HCT116 (cell line): ENCODE results near the gene HRH3. TPM values are rescaled to one million over a fixed set of nuclear protein-coding genes. Genes with fewer than 3 reads are reported as not detected.

Source experiments
- ATAC-seq: fragments of 200-7000 bp; cut with Tn5 transposase; 2 replicates; pipeline ENCODE4 v1.9.1; 2020; ENCODE audit warnings: mild to moderate bottlenecking, moderate library complexity
- BruUV-seq: library from RNA; stranded (reverse); fragments of 400-500 nt; replicated peaks from 2 replicates; lab custom pipeline; 2021; lab: Mats Ljungman, UMichigan
- CTCF ChIA-PET: fragments of 300-600 bp; sonication (Branson Sonifier 250); formaldehyde crosslinking; loops from one replicate; lab custom pipeline; 2021; ENCODE audit warnings: antibody characterized with exemption; lab: Charles Lee
- POLR2A ChIA-PET: fragments of 300-600, 350-600 bp; sonication (Branson Sonifier 250); formaldehyde crosslinking; loops from one replicate; lab custom pipeline; 2021; ENCODE audit warnings: antibody characterized with exemption; lab: Charles Lee
- RAD21 ChIA-PET, 2 experiments: fragments of 300-600 bp; sonication (Branson Sonifier 250); formaldehyde crosslinking; loops; one replicate each; lab custom pipeline; 2023; ENCODE audit warnings: low total read pairs in 2 of 2; ENCODE audit not compliant: uncharacterized antibody in 2 of 2, unreplicated experiment in 2 of 2, low non-redundant PET in 1 of 2; lab: Charles Lee
- DNase-seq: peaks from one replicate; pipeline ENCODE4 v3.0.0-alpha.2; 2010; ENCODE audit warnings: low read depth, low spot score
- H2AFZ ChIP-seq: fragments of 200-600 bp; shearing (Covaris generic), sonication (generic); 2 replicates; pipeline ENCODE4 v1.6.1; 2017; ENCODE audit warnings: low read depth, mixed run types, mixed read lengths, antibody characterized with exemption, low read length; ENCODE audit not compliant: poor library complexity, severe bottlenecking
- H3K27ac ChIP-seq: 2 replicates; pipeline ENCODE4 v1.5.1; 2012; ENCODE audit warnings: low read depth, low read length
- H3K27me3 ChIP-seq: fragments of 200-600 bp; sonication (generic); 2 replicates; pipeline ENCODE4 v1.6.1; 2016; ENCODE audit warnings: mixed run types, low read length, mixed read lengths; ENCODE audit not compliant: insufficient read depth
- H3K36me3 ChIP-seq, 2 experiments: fragments of 200-500 bp in 1 of 2; fragments of 200-600 bp in 1 of 2; sonication (Bioruptor generic) in 1 of 2; sonication (generic) in 1 of 2; 2 replicates each; pipeline versions ENCODE4 v1.5.1 to v1.6.1; 2014 to 2016; ENCODE audit warnings: low read length in 2 of 2, inconsistent platforms in 1 of 2, mixed read lengths in 1 of 2, mixed run types in 1 of 2; ENCODE audit not compliant: insufficient read depth in 2 of 2, control insufficient read depth in 1 of 2
- H3K4me1 ChIP-seq, 2 experiments: fragments of 200-600 bp in 1 of 2; sonication (generic) in 1 of 2; 2 replicates each; pipeline versions ENCODE4 v1.5.1 to v1.6.1; 2012 to 2017; ENCODE audit warnings: low read length in 2 of 2, inconsistent platforms in 1 of 2, mild to moderate bottlenecking in 1 of 2, mixed read lengths in 1 of 2, mixed run types in 1 of 2, moderate library complexity in 1 of 2; ENCODE audit not compliant: insufficient read depth in 2 of 2, control insufficient read depth in 1 of 2
- H3K4me2 ChIP-seq: fragments of 200-600 bp; sonication (generic); 2 replicates; pipeline ENCODE4 v1.6.1; 2017; ENCODE audit warnings: mixed run types, low read length, mixed read lengths
- H3K4me3 ChIP-seq, 2 experiments: fragments of 200-600 bp in 1 of 2; sonication (generic) in 1 of 2; replicated peaks in 1 of 2; 2 replicates each; pipeline ENCODE4 v1.5.1; 2011 to 2016; ENCODE audit warnings: low read length in 2 of 2, control low read depth in 1 of 2, low read depth in 1 of 2, mild to moderate bottlenecking in 1 of 2, mixed read lengths in 1 of 2, mixed run types in 1 of 2
- H3K79me2 ChIP-seq: fragments of 200-600 bp; sonication (generic); 2 replicates; pipeline ENCODE4 v1.6.1; 2017; ENCODE audit warnings: mild to moderate bottlenecking, mixed run types, low read length, moderate library complexity, mixed read lengths; ENCODE audit not compliant: insufficient read depth
- H3K9ac ChIP-seq: fragments of 200-600 bp; sonication (generic); 2 replicates; pipeline ENCODE4 v1.6.1; 2016; ENCODE audit warnings: low read length, mixed read lengths
- H3K9me2 ChIP-seq: fragments of 200-600 bp; sonication (generic), shearing (Covaris generic); 2 replicates; pipeline ENCODE4 v1.6.1; 2017; ENCODE audit warnings: mixed run types, mild to moderate bottlenecking, moderate library complexity; ENCODE audit not compliant: insufficient read depth
- H3K9me3 ChIP-seq, 2 experiments: fragments of 200-500 bp in 1 of 2; fragments of 200-600 bp in 1 of 2; sonication (Bioruptor generic) in 1 of 2; sonication (generic) in 1 of 2; 2 replicates each; pipeline ENCODE4 v1.6.1; 2014 to 2017; ENCODE audit warnings: low read length in 2 of 2, mixed read lengths in 2 of 2, inconsistent platforms in 1 of 2, low read depth in 1 of 2, mild to moderate bottlenecking in 1 of 2, mixed run types in 1 of 2, moderate library complexity in 1 of 2; ENCODE audit not compliant: control insufficient read depth in 1 of 2, insufficient read depth in 1 of 2
- H4K20me1 ChIP-seq: fragments of 200-600 bp; sonication (generic), shearing (Covaris generic); 2 replicates; pipeline ENCODE4 v1.6.1; 2017; ENCODE audit warnings: mixed run types, mild to moderate bottlenecking, moderate library complexity; ENCODE audit not compliant: insufficient read depth
- CBX3 ChIP-seq: IDR thresholded peaks from 2 replicates; pipeline ENCODE4 v1.6.1; 2012; ENCODE audit warnings: low read depth
- CEBPB ChIP-seq: IDR thresholded peaks from 2 replicates; pipeline ENCODE4 v1.6.1; 2012; ENCODE audit warnings: low read depth
- CTCF ChIP-seq, 3 experiments: fragments of 200-600 bp in 1 of 3; sonication (generic) in 1 of 3; IDR thresholded peaks in 2 of 3; conservative IDR thresholded peaks in 1 of 3; 2 replicates each; pipeline ENCODE4 v1.5.1; 2012 to 2017; ENCODE audit warnings: low read depth in 2 of 3, low read length in 2 of 3, antibody characterized with exemption in 1 of 3, borderline replicate concordance in 1 of 3, control low read depth in 1 of 3, mild to moderate bottlenecking in 1 of 3, mixed read lengths in 1 of 3, mixed run types in 1 of 3, moderate library complexity in 1 of 3; ENCODE audit not compliant: insufficient read depth in 1 of 3
- EGR1 ChIP-seq: IDR thresholded peaks from 2 replicates; pipeline ENCODE4 v1.6.1; 2012; ENCODE audit warnings: low read depth
- ELF1 ChIP-seq: IDR thresholded peaks from 2 replicates; pipeline ENCODE4 v1.6.1; 2012; ENCODE audit warnings: low read depth, borderline replicate concordance
- EZH2 ChIP-seq: fragments of 200-600 bp; sonication (generic); IDR thresholded peaks from 2 replicates; pipeline ENCODE4 v1.6.1; 2017; ENCODE audit warnings: antibody characterized with exemption, mixed run types
- EZH2phosphoT487 ChIP-seq: fragments of 200-600 bp; IDR thresholded peaks from 2 replicates; pipeline ENCODE4 v1.6.1; 2018; ENCODE audit warnings: antibody characterized with exemption, borderline replicate concordance
- MAX ChIP-seq: IDR thresholded peaks from 2 replicates; pipeline ENCODE4 v1.6.1; 2012
- POLR2A ChIP-seq: IDR thresholded peaks from 2 replicates; pipeline ENCODE4 v1.7.0; 2011; ENCODE audit warnings: borderline replicate concordance; ENCODE audit not compliant: insufficient read depth, insufficient read length; ENCODE audit errors: extremely low read depth
- RAD21 ChIP-seq: IDR thresholded peaks from 2 replicates; pipeline ENCODE4 v1.6.1; 2012; ENCODE audit warnings: low read depth, mild to moderate bottlenecking
- SIN3A ChIP-seq: IDR thresholded peaks from 2 replicates; pipeline ENCODE4 v1.6.1; 2012; ENCODE audit warnings: low read depth
- SP1 ChIP-seq: IDR thresholded peaks from 2 replicates; pipeline ENCODE4 v1.6.1; 2012; ENCODE audit warnings: low read depth
- SRF ChIP-seq: IDR thresholded peaks from 2 replicates; pipeline ENCODE4 v1.6.1; 2012; ENCODE audit warnings: low read depth
- TCF7L2 ChIP-seq: IDR thresholded peaks from 2 replicates; pipeline ENCODE4 v1.7.0; 2011; ENCODE audit warnings: borderline replicate concordance, inconsistent platforms; ENCODE audit not compliant: insufficient read depth, insufficient read length; ENCODE audit errors: extremely low read depth
- YY1 ChIP-seq: IDR thresholded peaks from 2 replicates; pipeline ENCODE4 v1.6.1; 2011; ENCODE audit warnings: low read length, low read depth, moderate library complexity, mild to moderate bottlenecking; ENCODE audit not compliant: insufficient replicate concordance; ENCODE audit errors: extremely low read depth
- ZFX ChIP-seq: fragments of 450-650 bp; IDR thresholded peaks from 2 replicates; pipeline ENCODE4 v1.6.1; 2017
- ZNF274 ChIP-seq: fragments of 200-500 bp; sonication (Bioruptor generic); IDR thresholded peaks from 2 replicates; pipeline ENCODE4 v1.6.1; 2014; ENCODE audit warnings: mild to moderate bottlenecking, low read depth, low read length, inconsistent platforms
- intact Hi-C: fragments of 100-400 bp; cut with micrococcal nuclease; formaldehyde crosslinking; loops from 2 replicates; pipeline ENCODE4 v1.10.0; 2022
- total RNA-seq: library from RNA; stranded (reverse); gene quantifications from one replicate; pipeline ENCODE4 v1.2.1, GENCODE V29; 2021; ENCODE audit not compliant: unreplicated experiment

HRH3 gene
- total RNA-seq, 1 experiment from 2014 or later = not detected

GRCh38 chr20:62224113-62224855 is 4.2 kb upstream of the HRH3 start:
- H3K36me3 ChIP-seq = no peaks in the 10 kb centered on the region
- TF ChIP-seq SRF (no peak), POLR2A (no peak), ZNF274 (no peak), RAD21 (no peak), SIN3A (no peak), YY1 (no peak), SP1 (no peak)
- ChIA-PET POLR2A (no interaction called here), CTCF (no interaction called here), RAD21 (no interaction called here)
- DNase-seq = no peak
- H3K79me2 ChIP-seq = no peaks in the 10 kb centered on the region
- H3K4me2 ChIP-seq = no peak overlapping the region
- H4K20me1 ChIP-seq = no peaks in the 10 kb centered on the region
- ATAC-seq = no peak
- H3K9me2 ChIP-seq = no peaks in the 10 kb centered on the region
- H3K9ac ChIP-seq = no peak overlapping the region
- H3K9me3 ChIP-seq = no peaks in the 10 kb centered on the region
- H3K4me3 ChIP-seq = no peak overlapping the region
- H3K27me3 ChIP-seq = peaks cover 23% of the 10 kb centered on the region; the same call in 1 of the 2 replicates
- peaks cover 0 to 8% of the 10 kb centered on the region in 2 experiments; a peak in 1 of 4 replicates for H3K4me1 ChIP-seq
- H2AFZ ChIP-seq = no peak overlapping the region
- intact Hi-C loops = no loop called here
- no TSS peak for BruUV-seq
- H3K27ac ChIP-seq = no peak overlapping the region

- Histone ChIP-seq H2AFZ (no peak overlapping the region), H3K9ac (no peak overlapping the region), H3K4me2 (no peak overlapping the region), H3K4me1 (peaks cover 0 to 8% of the 10 kb centered on the region in 2 experiments; a peak in 1 of 4 replicates), H3K9me2 (no peaks in the 10 kb centered on the region), H3K9me3 (no peaks in the 10 kb centered on the region), H3K27ac (no peak overlapping the region), H3K27me3 (peaks cover 23% of the 10 kb centered on the region; the same call in 1 of the 2 replicates), H3K79me2 (no peaks in the 10 kb centered on the region), H4K20me1 (no peaks in the 10 kb centered on the region), H3K36me3 (no peaks in the 10 kb centered on the region), H3K4me3 (no peak overlapping the region)
- no TSS peak for BruUV-seq
- RAD21 ChIA-PET = no interaction called here
- DNase-seq (no peak), ATAC-seq (no peak)
- CTCF ChIA-PET = no interaction called here
- no peak for TF ChIP-seq EZH2
- no peak for TF ChIP-seq CBX3
- no peak for TF ChIP-seq SIN3A
- TF ChIP-seq SP1 = no peak
- no peak for TF ChIP-seq CEBPB
- TF ChIP-seq CTCF (IDR thresholded peaks at IDR 0.05 in 2 of 3, conservative IDR thresholded peaks at IDR 0.05 in 1 of 3; ENCODE audit: borderline replicate concordance in 1 of 3, insufficient read depth in 1 of 3, low read depth in 2 of 3, low read length in 2 of 3) = no peak
- no peak for TF ChIP-seq EZH2phosphoT487
- no peak for TF ChIP-seq RAD21
- TF ChIP-seq POLR2A = no peak
- no peak for TF ChIP-seq MAX
- no peak for TF ChIP-seq YY1
- TF ChIP-seq ZFX = no peak
- TF ChIP-seq ELF1 = no peak
- TF ChIP-seq EGR1 = no peak
- TF ChIP-seq TCF7L2 = no peak
- POLR2A ChIA-PET = no interaction called here
- intact Hi-C loops = no loop called here
These were observed 3.5 kb upstream of the HRH3 start for GRCh38 chr20:62223571-62223970.
